ENCODE data around the gene SIX2. TPM values are rescaled to one million over a fixed set of nuclear protein-coding genes. Genes with fewer than 3 reads are reported as not detected.

The SIX2 gene
- polyA plus RNA-seq, 3 donors, result 21.3 to 38.2 (median 28.7) TPM

- DNase-seq (ENCODE audit: extremely low read depth in 1 of 11, low read depth in 9 of 11, low spot score in 4 of 11), result peak in 6 of 11 donors; percentile 42 to 64 (median 58)
These were observed 53.5 kb downstream of the SIX2 start for GRCh38 chr2:44955593-44956392.

Other genes starting within 250 kb of the SIX2 start
- gene SIX3, start 67.8 kb downstream of the SIX2 start, polyA plus RNA-seq (ENCODE audit: insufficient read length in 3 of 3), result not detected

Data from renal cortex interstitium (tissue), 11 donors.